ENCODE measurements around the gene SMURF2. TPM values are rescaled to one million over a fixed set of nuclear protein-coding genes. Genes with fewer than 3 reads are reported as not detected.
"Not testable (repeated sequence)": the region's sequence is repeated elsewhere in the genome, so short reads cannot be mapped to it uniquely, and the experiment has no call there.

Gene SMURF2
- total and polyA plus RNA-seq, 10 donors: 5.4 to 35.7 (median 25.0) TPM

- WGBS, 5 donors: 62 to 67% (median 63%) methylated on average over 18 of the region's 18 CpGs
- H3K4me3 ChIP-seq: peak overlapping the region; percentile 47 to 86 (median 64)
- no peaks in the 10 kb centered on the region for H3K36me3 ChIP-seq
- DNase-seq: no peak
- intact Hi-C loops (cut with DNase I; ENCODE audit: low total_unique reads): no loop called here
- peaks cover 19 to 43% (median 36%) of the 10 kb centered on the region in 6 donors for H3K4me1 ChIP-seq
- no peak for TF ChIP-seq POLR2A (IDR thresholded peaks at IDR 0.05)
- no peak for TF ChIP-seq POLR2AphosphoS5 (IDR thresholded peaks at IDR 0.05)
- TF ChIP-seq CTCF (IDR thresholded peaks at IDR 0.05 in 8 of 11, conservative IDR thresholded peaks at IDR 0.05 in 3 of 11): no peak
- H3K27me3 ChIP-seq (replicated peaks in 1 of 7): no peaks in the 10 kb centered on the region
- no peaks in the 10 kb centered on the region for H3K9me3 ChIP-seq
- H3K27ac ChIP-seq: peak overlapping the region in 7 of 8 donors; percentile 54 to 98 (median 97)
Observed at GRCh38 chr17:64662774-64663367, 764 bp upstream of the SMURF2 start.

GRCh38 chr17:64661726-64661975 is 456 bp downstream of the SMURF2 start:
- intact Hi-C loops (cut with DNase I; ENCODE audit: low total_unique reads): no loop called here
- H3K4me1 ChIP-seq: peaks cover 21 to 56% (median 44%) of the 10 kb centered on the region in 6 donors
- peak overlapping the region; percentile 86 to 98 (median 96) for H3K27ac ChIP-seq
- no peaks in the 10 kb centered on the region for H3K27me3 ChIP-seq (replicated peaks in 1 of 7)
- no peaks in the 10 kb centered on the region for H3K36me3 ChIP-seq
- peak overlapping the region; percentile 47 to 86 (median 64) for H3K4me3 ChIP-seq
- no peak for DNase-seq
- no peaks in the 10 kb centered on the region for H3K9me3 ChIP-seq
- TF ChIP-seq POLR2A (IDR thresholded peaks at IDR 0.05) (no peak), POLR2AphosphoS5 (IDR thresholded peaks at IDR 0.05) (no peak), CTCF (IDR thresholded peaks at IDR 0.05 in 8 of 11, conservative IDR thresholded peaks at IDR 0.05 in 3 of 11) (no peak)
- WGBS, 5 donors: 1 to 4% (median 1%) methylated on average over 9 to 32 of the region's 32 CpGs

- H3K9me3 ChIP-seq; intact Hi-C loops (cut with DNase I; ENCODE audit: low total_unique reads); H3K27me3 ChIP-seq (replicated peaks in 1 of 7); H3K36me3 ChIP-seq: not testable (repeated sequence)
- WGBS, 5 donors: 1 to 2% (median 1%) methylated on average over 32 to 37 of the region's 37 CpGs
- peak; percentile 84 for DNase-seq
- H3K4me1 ChIP-seq: peaks cover 25 to 60% (median 47%) of the 10 kb centered on the region in 6 donors
- H3K4me3 ChIP-seq: peak overlapping the region; percentile 47 to 86 (median 64)
- H3K27ac ChIP-seq: peak overlapping the region; percentile 86 to 98 (median 96)
Observed at GRCh38 chr17:64660978-64661725, 955 bp downstream of the SMURF2 start.

GRCh38 chr17:64660195-64660977 is 1.7 kb downstream of the SMURF2 start:
- H3K4me1 ChIP-seq: peaks cover 25 to 60% (median 47%) of the 10 kb centered on the region in 6 donors
- H3K4me3 ChIP-seq: peak overlapping the region; percentile 47 to 86 (median 64)
- DNase-seq; intact Hi-C loops (cut with DNase I; ENCODE audit: low total_unique reads); H3K36me3 ChIP-seq; H3K9me3 ChIP-seq; H3K27me3 ChIP-seq (replicated peaks in 1 of 7): not testable (repeated sequence)
- H3K27ac ChIP-seq: peak overlapping the region in 7 of 8 donors; percentile 86 to 98 (median 97)
- WGBS, 5 donors: 38 to 48% (median 42%) methylated on average over 11 of the region's 11 CpGs

GRCh38 chr17:64658931-64659330 is 3.2 kb downstream of the SMURF2 start:
- TF ChIP-seq POLR2A (IDR thresholded peaks at IDR 0.05): no peak
- no peak for TF ChIP-seq CTCF (IDR thresholded peaks at IDR 0.05 in 8 of 11, conservative IDR thresholded peaks at IDR 0.05 in 3 of 11)
- TF ChIP-seq POLR2AphosphoS5 (IDR thresholded peaks at IDR 0.05): no peak
- Histone ChIP-seq H3K9me3 (peaks cover 0 to 6% (median 4%) of the 10 kb centered on the region in 8 donors), H3K27ac (peak overlapping the region in 1 of 8 donors; percentile 3), H3K36me3 (no peaks in the 10 kb centered on the region), H3K4me1 (peaks cover 25 to 71% (median 48%) of the 10 kb centered on the region in 6 donors), H3K4me3 (no peak overlapping the region), H3K27me3 (replicated peaks in 1 of 7) (no peaks in the 10 kb centered on the region)
- DNase-seq: no peak
- intact Hi-C loops (cut with DNase I; ENCODE audit: low total_unique reads): loop anchor here (10.0 kb wide), 1 partner anchor 144 kb away; no protein-coding TSS in a partner anchor

Data from spleen (tissue), 11 donors.